GM19351 (cell line): ENCODE data around the gene OR2K2.
"Not testable (repeated sequence)": the region's sequence is repeated elsewhere in the genome, so short reads cannot be mapped to it uniquely, and the experiment has no call there.

Experiments
- ATAC-seq: cut with Tn5 transposase; IDR thresholded peaks from one replicate; pipeline ENCODE4 v1.9.1; 2021; ENCODE audit warnings: mild to moderate bottlenecking, moderate library complexity; ENCODE audit not compliant: unreplicated experiment

Gene OR2K2

GRCh38 chr9:111330124-111330523, at the start of gene OR2K2:
Gene OR2K2 (minus strand): TSS chr9:111330224. CDS start chr9:111328433, 1,791 bp downstream.
- ATAC-seq: no peak

- ATAC-seq: no peak
These were observed 46.0 kb upstream of the OR2K2 start for GRCh38 chr9:111375817-111376564.

DNA sequence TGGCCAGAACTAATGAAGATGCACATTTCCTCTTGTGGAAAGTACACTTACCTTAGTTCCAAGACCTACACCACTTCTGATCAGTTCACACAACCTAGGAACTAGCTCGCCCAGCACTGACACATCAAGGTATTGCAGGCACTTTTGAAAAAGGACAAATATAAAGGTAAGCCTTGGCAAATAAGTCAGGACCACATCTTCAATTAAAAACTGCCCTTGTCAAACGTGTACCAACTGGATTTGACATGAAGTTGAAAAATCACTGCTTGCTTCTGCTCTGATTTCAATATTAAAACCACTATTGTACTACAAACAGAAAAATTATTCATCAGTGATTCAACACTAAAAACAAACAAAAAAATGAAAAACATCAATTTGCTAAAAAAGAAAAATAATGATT, 45.0 kb upstream of the OR2K2 start:
- no peak for ATAC-seq

DNA sequence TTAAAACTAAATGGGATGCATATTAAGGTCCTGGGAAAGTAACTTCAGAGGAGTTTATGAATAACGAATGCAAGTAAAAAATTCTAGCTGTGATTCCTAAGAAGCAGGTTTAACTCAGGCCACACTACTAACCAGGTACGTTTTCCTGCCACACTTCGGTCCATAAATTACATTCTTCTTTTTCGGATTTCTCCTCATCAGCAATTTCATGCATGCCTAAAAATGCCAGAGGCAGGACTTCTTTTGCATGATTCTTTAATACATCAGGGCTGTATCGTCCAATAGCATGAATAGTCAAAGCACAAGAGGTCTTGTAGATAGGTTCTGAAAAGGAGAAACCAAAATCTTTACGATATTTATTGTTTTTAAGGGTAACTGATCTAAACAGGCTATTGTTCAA, 42.3 kb upstream of the OR2K2 start:
- ATAC-seq: no peak

GRCh38 chr9:111366978-111367377, 37.0 kb upstream of the OR2K2 start:
- no peak for ATAC-seq

GRCh38 chr9:111362526-111362925, 32.5 kb upstream of the OR2K2 start:
- no peak for ATAC-seq

- no peak for ATAC-seq
These were observed 30.9 kb upstream of the OR2K2 start for GRCh38 chr9:111360881-111361280.

GRCh38 chr9:111356481-111357244, 26.6 kb upstream of the OR2K2 start:
- peak; percentile 77 for ATAC-seq

DNA sequence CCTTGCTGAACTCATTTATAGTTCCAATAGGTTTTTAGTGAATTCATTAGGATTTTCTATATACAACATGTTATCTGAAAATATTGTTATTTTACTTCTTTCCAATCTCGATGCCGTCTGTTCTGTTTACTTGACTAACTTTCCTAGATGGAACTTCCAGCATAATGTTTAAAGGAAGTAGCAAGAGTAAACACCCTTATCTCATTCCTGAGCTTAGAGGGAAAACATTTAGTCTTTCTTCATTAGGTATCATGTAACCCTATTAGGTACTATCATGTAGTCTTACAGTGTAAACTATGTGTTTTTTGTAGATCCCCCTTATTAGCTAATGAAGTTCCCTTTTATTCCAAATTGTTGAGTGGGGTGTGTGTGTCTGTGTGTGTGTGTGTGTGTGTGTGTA, 22.5 kb upstream of the OR2K2 start:
- no peak for ATAC-seq

DNA sequence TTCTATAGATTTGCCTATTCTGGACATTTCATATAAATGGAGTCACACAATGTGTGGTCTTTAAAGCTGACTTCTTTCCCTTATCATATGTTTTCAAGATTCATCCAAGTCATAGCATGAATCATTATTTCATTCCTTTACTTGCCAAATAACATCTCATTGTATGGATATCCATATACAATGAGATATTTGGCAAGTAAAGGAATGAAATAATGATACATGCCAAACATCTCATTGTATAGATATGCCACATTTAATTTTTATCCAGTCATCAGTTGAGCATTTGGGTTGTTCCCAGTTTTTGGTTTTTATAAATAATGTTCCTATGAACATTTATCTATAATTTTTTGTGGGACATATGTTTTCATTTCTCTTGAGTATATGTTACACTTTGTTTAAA, 20.5 kb upstream of the OR2K2 start:
- ATAC-seq: no peak

DNA sequence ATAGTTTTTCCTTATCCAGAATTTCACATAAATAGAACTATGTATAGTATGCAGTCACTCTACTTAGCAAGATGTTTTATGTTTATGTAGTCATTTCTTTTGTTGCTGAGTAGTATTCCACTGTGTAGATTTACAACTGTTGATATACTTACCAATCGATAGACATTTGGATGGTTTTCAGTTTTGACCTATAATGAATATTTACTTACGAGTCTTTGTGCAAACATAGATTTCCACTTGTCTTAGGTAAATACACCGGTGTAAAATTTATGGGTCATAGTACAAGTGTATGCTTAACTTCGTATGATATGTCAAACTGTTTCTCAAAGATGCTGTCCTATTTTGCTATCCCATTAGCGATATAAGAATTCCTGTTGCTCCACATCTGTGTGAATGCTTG, 19.7 kb upstream of the OR2K2 start:
- ATAC-seq: no peak

- ATAC-seq: no peak
These were observed 18.8 kb upstream of the OR2K2 start for GRCh38 chr9:111348821-111349271.

DNA sequence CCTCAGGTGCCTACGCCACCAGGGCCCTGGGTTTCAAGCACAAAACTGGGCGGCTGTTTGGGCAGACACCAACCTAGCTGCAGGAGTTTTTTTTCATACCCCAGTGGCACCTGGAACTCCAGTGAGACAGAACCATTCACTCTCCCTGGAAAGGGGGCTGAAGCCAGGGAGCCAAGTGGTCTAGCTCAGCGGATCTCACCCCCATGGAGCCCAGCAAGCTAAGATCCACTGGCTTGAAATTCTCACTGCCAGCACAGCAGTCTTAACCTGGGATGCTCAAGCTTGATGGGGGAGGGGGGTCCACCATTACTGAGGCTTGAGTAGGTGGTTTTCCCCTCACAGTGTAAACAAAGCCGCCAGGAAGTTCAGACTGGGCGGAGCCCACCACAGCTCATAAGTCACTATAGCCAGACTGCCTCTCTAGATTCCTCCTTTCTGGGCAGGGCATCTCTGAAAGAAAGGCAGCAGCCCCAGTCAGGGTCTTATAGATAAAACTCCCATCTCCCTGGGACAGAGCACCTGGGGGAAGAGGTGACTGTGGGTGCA, 4.4 kb upstream of the OR2K2 start:
- ATAC-seq: not testable (repeated sequence)

- no peak for ATAC-seq
These were observed 9.4 kb downstream of the OR2K2 start for GRCh38 chr9:111320631-111321030.

DNA sequence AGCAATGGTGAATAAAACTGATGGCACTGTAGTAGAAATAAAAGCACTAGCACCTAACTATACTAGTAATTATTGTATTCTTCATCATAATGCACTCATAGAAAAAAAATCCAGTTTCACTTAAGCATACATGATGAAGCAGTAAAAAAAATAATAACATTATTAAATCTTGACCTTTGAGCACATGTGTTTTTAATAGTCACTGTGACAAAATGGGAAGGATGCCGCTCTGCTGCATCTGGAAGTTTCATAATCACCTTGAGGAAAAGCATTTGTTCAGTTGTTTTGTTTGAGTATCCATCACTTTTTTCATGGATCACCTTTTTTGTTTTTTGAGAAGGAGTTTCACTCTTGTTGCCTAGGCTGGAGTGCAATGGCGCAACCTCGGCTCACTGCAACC, 13.2 kb downstream of the OR2K2 start:
- ATAC-seq: no peak

DNA sequence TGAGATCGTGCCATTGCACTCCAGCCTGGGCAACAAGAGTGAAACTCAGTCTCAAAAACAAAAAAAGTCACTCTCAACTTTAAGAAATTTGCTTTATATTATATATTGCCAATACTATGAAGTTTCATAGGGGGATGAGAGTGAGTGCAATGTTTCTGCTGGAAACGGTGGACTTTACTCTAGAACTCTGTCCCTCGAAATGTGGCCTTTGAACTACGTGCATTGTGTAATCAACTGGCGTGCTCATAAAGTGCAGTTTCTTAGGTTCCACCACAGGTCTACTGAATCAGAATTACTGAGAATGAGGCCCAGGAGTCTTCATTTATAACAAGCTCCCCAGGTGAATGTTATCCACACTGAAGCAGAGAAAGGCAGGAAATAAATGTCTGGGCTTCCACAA, 24.1 kb downstream of the OR2K2 start:
- ATAC-seq: no peak

DNA sequence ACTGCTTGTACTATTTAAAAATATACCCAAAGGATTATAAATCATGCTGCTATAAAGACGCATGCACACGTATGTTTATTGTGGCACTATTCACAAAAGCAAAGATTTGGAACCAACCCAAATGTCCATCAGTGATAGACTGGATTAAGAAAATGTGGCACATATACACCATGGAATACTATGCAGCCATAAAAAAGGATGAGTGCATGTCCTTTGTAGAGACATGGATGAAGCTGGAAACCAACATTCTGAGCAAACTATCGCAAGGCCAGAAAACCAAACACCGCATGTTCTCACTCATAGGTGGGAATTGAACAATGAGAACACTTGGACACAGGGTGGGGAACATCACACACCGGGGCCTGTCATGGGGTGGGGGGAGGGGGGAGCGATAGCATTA, 26.0 kb downstream of the OR2K2 start:
- ATAC-seq: not testable (repeated sequence)

GRCh38 chr9:111301195-111301594, 28.8 kb downstream of the OR2K2 start:
- ATAC-seq: no peak

- ATAC-seq: no peak
These were observed 29.8 kb downstream of the OR2K2 start for GRCh38 chr9:111300140-111300735.

DNA sequence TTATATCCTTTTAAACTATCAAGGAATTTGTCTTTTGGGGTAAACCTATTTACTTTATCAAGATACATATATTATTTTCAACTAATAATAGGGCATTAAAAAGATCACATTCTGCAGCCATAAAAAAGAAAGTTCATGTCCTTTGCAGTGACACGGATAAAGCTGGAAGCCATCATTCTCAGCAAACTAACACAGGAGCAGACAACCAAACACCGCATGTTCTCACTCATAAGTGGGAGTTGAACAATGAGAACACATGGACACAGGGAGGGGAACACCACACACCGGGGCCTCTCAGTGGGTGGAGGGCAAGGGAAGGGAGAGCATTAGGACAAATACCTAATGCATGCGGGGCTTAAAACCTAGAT, 30.4 kb downstream of the OR2K2 start:
- not testable (repeated sequence) for ATAC-seq

DNA sequence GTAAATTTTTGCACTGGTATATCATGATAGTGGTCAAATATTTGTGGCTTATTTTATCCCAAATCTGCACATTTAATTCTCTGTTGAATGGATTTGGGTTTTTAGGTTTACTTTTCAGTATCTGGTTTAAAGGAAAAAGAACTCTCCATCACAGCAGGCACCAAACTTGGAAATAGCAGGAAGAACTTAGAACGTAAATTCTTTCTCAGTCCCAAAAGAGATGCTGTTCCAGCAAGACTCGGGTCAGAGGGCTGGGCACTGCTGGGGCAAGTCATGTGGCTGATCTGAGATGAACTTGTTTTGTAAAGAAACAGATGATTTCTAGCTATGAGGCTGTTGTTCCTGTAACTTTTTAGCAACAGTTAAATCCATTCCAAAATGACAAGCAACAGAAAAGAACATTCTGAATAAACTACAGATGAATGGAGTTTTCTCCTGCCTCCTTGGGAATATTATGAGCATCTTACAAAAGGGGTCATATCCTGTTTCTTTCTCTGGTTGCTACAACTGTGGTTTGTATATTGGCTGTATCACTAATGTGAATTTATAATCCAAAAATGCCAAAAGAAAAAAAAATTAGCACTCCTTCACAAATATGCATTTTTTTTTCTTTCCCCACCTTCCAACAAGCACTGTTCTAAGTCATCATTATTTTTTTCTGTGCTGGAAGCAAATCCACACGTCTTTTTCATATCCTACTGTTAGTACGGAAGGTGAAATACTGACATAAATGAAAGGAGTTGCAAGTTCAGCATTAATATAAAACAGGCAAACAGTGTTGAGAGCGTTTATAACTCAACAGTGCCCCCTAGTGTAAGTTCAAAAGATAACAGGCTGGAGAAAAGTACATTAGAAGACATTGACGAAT, 31.1 kb downstream of the OR2K2 start:
- ATAC-seq: no peak
